K562 treated with DMSO at 1 percent for 4 hours (cell line): ENCODE data around the gene IL20RA. TPM values are rescaled to one million over a fixed set of nuclear protein-coding genes. Genes with fewer than 3 reads are reported as not detected.

ENCODE experiments used
- total RNA-seq: library from RNA; unstranded; fragments of 300-600 nt; gene quantifications from 2 replicates; pipeline ENCODE4 v1.2.3, GENCODE V29; 2022; ENCODE audit not compliant: insufficient read depth

IL20RA gene
- not detected in 2 replicates for total RNA-seq

DNA sequence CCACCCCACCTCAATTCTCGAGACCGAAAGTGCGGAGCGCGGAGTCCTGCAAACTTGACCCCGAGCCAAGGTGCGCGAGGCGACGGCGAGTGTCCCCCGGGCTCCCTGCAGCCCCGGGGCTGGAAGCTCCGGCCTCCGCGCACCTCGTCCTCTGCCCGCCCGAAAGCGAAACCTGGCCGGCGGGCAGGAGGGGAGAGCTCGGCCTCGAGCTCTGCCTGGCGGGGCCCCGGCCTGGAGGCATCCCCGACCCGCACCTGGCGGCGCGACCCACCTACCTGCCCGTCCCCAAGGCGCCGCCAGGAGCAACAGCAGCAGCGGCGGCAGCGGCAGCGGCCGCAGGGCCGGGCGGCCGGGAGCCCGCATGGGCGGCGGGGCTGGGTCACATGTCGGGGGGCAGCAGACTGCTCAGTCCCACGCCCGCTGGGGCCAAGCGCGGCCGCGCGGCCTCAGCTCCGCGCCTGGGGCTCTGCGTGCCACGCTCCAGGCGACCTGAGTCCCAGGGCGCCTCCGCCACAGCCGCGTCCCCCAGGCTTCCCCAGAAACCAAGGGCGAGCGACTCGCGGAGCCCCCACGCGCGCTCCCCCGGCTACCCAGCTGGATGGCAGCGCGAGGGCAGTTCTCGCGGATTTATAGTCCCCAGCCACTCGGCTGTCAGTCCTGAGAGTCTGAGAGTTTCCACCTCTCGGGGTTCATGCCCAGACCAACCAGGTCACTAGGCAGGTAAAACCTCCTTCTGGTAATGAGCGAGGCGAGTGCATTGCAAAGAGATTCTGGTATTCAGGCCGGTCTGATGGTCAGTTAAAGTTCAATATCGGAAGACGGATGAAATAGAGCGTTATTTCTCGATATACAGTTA lies at the start of gene IL20RA:
TSS of gene IL20RA (minus strand) at position 600 of the 856 bp plus-strand sequence. CDS start at position 363, 237 bp downstream.

Other genes with a start within 250 kb of the IL20RA start
- gene PEX7, start 222.4 kb downstream of the IL20RA start, total RNA-seq, result 4.3 and 6.4 TPM in 2 replicates
- not detected in 2 replicates for gene SLC35D3, start 122.7 kb downstream of the IL20RA start, total RNA-seq
- not detected in 2 replicates for gene IL22RA2, start 128.7 kb upstream of the IL20RA start, total RNA-seq
- gene IFNGR1, start 174.4 kb upstream of the IL20RA start, total RNA-seq, result 19.4 and 19.5 TPM in 2 replicates